ENCODE data around the gene CEP43. TPM values are rescaled to one million over a fixed set of nuclear protein-coding genes. Genes with fewer than 3 reads are reported as not detected.

CEP43 gene
- total RNA-seq, 1 experiment from 2014 or later = 34.2 TPM

DNA sequence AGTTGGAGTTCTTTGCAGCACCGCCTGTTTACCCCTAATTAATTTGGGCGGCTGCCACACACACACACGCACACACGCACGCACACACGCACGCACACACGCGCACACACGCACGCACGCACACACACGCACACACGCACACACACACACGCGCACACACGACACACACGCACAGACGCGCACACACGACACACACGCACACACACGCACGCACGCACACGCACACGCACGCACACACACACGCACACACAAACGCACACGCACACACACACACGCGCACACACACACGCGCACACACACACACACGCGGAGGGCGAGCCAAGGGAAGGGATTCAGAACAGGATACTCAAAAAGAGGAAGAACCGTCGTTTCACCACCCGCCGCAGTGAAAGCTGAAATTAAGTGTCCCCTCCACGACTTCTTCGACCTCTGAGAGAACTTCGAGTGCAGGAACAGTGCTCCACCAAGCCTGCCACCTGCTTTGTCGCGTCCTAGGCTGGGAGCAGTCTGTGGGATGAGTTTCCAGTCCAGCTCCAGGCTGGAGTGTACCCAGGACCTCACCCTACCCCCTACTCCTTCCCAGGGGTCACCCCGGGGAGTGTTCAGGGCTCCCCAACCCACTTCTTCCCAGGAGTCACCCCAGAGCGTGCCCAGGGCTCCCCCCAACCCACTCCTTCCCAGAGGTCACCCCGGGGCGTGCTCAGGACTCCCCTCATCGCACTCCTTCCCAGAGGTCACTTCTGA is 43.9 kb upstream of the CEP43 start:
- Histone ChIP-seq H3K4me1 (ENCODE audit: insufficient read depth, low read length, poor library complexity, severe bottlenecking) (peaks cover 25% of the 10 kb centered on the region), H3K27ac (ENCODE audit: low read depth, low read length, poor library complexity, severe bottlenecking) (no peak overlapping the region), H3K4me3 (ENCODE audit: low read depth, low read length, poor library complexity, severe bottlenecking) (peak overlapping the region; percentile 79), H3K27me3 (replicated peaks; ENCODE audit: insufficient read depth, low read depth, low read length, poor library complexity) (no peaks in the 10 kb centered on the region), H3K9me3 (ENCODE audit: low read depth, low read length, poor library complexity, severe bottlenecking) (no peaks in the 10 kb centered on the region), H3K36me3 (ENCODE audit: insufficient read depth, low read length, poor library complexity, severe bottlenecking) (no peaks in the 10 kb centered on the region)
- POLR2A ChIA-PET (ENCODE audit: low non-redundant PET) = no interaction called here
- CTCF ChIA-PET = interaction anchor here (0.7 kb wide), 1 partner anchor 289 kb away, joined by 3 read pairs; no protein-coding TSS in a partner anchor
- intact Hi-C loops (cut with micrococcal nuclease; ENCODE audit: unreplicated experiment) = no loop called here
- TF ChIP-seq, protein P1, sequence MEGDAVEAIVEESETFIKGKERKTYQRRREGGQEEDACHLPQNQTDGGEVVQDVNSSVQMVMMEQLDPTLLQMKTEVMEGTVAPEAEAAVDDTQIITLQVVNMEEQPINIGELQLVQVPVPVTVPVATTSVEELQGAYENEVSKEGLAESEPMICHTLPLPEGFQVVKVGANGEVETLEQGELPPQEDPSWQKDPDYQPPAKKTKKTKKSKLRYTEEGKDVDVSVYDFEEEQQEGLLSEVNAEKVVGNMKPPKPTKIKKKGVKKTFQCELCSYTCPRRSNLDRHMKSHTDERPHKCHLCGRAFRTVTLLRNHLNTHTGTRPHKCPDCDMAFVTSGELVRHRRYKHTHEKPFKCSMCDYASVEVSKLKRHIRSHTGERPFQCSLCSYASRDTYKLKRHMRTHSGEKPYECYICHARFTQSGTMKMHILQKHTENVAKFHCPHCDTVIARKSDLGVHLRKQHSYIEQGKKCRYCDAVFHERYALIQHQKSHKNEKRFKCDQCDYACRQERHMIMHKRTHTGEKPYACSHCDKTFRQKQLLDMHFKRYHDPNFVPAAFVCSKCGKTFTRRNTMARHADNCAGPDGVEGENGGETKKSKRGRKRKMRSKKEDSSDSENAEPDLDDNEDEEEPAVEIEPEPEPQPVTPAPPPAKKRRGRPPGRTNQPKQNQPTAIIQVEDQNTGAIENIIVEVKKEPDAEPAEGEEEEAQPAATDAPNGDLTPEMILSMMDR (conservative IDR thresholded peaks at IDR 0.05; ENCODE audit: low read depth, low read length) = no peak
- TF ChIP-seq EZH2 (IDR thresholded peaks at IDR 0.05; ENCODE audit: borderline replicate concordance, low read depth, low read length, poor library complexity, severe bottlenecking) = no peak
- DNase-seq (ENCODE audit: low spot score) = no peak
- no TSS peak for BruUV-seq (replicated peaks)

DNA sequence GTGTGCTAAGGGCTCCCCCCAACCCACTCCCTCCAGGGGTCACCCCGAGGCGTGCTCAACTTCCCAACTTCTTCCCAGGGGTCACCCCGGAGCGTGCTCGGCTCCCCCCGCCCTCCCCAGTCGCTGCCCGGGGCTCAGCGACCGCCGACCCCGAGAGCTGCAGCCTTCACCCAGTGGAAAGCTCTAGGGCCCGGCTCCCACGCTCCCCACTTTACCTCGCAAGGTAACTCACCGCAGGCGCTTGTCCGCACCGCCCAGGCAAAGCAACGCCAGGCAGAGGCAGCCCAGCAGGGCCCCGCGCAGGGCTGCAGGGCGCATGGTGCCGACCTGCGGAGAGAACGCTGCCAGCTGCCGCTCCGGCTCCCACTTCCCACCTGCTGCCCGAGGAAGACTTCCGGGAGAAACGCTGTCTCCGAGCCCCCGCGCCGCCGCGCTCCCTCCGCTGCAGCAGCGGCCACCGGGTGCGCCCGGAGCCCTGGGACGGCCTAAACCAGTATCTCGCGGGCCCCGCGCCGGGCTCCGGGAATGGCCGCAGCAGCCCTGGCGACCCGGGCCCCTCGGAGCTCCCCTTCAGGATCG is 43.2 kb upstream of the CEP43 start:
- POLR2A ChIA-PET (ENCODE audit: low non-redundant PET) = interaction anchor here (0.7 kb wide), 1 partner anchor 1919 kb away, joined by 11 read pairs; no protein-coding TSS in a partner anchor
- H3K9me3 ChIP-seq (ENCODE audit: low read depth, low read length, poor library complexity, severe bottlenecking) = no peaks in the 10 kb centered on the region
- no peak overlapping the region for H3K27ac ChIP-seq (ENCODE audit: low read depth, low read length, poor library complexity, severe bottlenecking)
- CTCF ChIA-PET = interaction anchor here (0.7 to 0.9 kb wide), 2 partner anchors 181 to 289 kb away, joined by 3 read pairs; no protein-coding TSS in a partner anchor
- TF ChIP-seq, protein P1 (conservative IDR thresholded peaks at IDR 0.05; ENCODE audit: low read depth, low read length) = no peak
- no peak for TF ChIP-seq EZH2 (IDR thresholded peaks at IDR 0.05; ENCODE audit: borderline replicate concordance, low read depth, low read length, poor library complexity, severe bottlenecking)
- no TSS peak for BruUV-seq (replicated peaks)
- peaks cover 26% of the 10 kb centered on the region for H3K4me1 ChIP-seq (ENCODE audit: insufficient read depth, low read length, poor library complexity, severe bottlenecking)
- DNase-seq (ENCODE audit: low spot score) = no peak
- peak overlapping the region; percentile 79 for H3K4me3 ChIP-seq (ENCODE audit: low read depth, low read length, poor library complexity, severe bottlenecking)
- no peaks in the 10 kb centered on the region for H3K27me3 ChIP-seq (replicated peaks; ENCODE audit: insufficient read depth, low read depth, low read length, poor library complexity)
- intact Hi-C loops (cut with micrococcal nuclease; ENCODE audit: unreplicated experiment) = no loop called here
- no peaks in the 10 kb centered on the region for H3K36me3 ChIP-seq (ENCODE audit: insufficient read depth, low read length, poor library complexity, severe bottlenecking)

DNA sequence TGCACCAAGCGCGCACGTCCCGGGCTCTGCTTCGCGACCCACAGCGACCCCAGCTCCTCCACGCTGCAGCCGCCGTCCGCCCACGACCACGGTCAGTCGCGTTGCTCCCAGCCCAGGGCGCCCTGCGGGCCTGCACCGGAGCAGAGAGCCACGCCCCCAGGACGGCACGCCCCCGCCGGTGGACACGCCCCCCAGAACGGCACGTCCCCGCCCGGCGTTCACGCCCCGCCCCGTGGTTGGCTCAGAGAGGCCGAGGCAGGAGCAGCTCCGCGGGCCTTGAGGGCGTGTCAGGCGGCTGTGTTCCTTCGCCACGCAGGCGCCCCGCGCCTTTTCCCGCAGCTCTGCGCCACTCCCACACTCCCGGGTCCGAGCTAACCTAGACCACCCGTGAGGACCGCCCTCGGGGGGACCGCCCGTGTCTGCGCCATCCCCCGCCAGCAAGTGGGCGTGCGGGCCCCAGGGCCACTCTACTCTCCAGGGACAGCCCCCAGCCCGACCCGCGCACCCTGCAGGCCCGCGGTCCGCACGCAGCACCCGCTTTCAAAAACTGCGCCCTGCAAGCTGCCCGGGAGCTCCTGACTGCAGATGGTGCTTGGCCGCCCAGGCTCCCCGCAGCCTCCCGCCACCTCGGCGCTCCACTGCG is 42.6 kb upstream of the CEP43 start, which contains the start of gene RNASET2:
Gene RNASET2 (minus strand): TSS at position 107 of the 643 bp plus-strand sequence. CDS start 368 bp downstream, outside the sequence.
- DNase-seq (ENCODE audit: low spot score) = peak; percentile 93
- H3K27ac ChIP-seq (ENCODE audit: low read depth, low read length, poor library complexity, severe bottlenecking) = peak within 1 kb of the TSS; percentile 49
- no peaks in the 10 kb centered on the region for H3K9me3 ChIP-seq (ENCODE audit: low read depth, low read length, poor library complexity, severe bottlenecking)
- H3K36me3 ChIP-seq (ENCODE audit: insufficient read depth, low read length, poor library complexity, severe bottlenecking) = no peaks in the 10 kb centered on the region
- peak within 1 kb of the TSS; percentile 79 for H3K4me3 ChIP-seq (ENCODE audit: low read depth, low read length, poor library complexity, severe bottlenecking)
- intact Hi-C loops (cut with micrococcal nuclease; ENCODE audit: unreplicated experiment) = no loop called here
- POLR2A ChIA-PET (ENCODE audit: low non-redundant PET) = interaction anchor here (0.7 kb wide), 1 partner anchor 1918 kb away, joined by 11 read pairs; no protein-coding TSS in a partner anchor
- CTCF ChIA-PET = interaction anchor here (0.9 kb wide), 1 partner anchor 182 kb away, joined by 3 read pairs; no protein-coding TSS in a partner anchor
- no TSS peak for BruUV-seq (replicated peaks)
- H3K27me3 ChIP-seq (replicated peaks; ENCODE audit: insufficient read depth, low read depth, low read length, poor library complexity) = no peaks in the 10 kb centered on the region
- TF ChIP-seq EZH2 (IDR thresholded peaks at IDR 0.05; ENCODE audit: borderline replicate concordance, low read depth, low read length, poor library complexity, severe bottlenecking) = no peak
- TF ChIP-seq, protein P1 (conservative IDR thresholded peaks at IDR 0.05; ENCODE audit: low read depth, low read length) = no peak
- peaks cover 26% of the 10 kb centered on the region for H3K4me1 ChIP-seq (ENCODE audit: insufficient read depth, low read length, poor library complexity, severe bottlenecking)

Measured in A673 (cell line).